GM12875 (cell line): ENCODE results near the gene MVB12A.

Source experiments
- H3K4me3 ChIP-seq: one replicate; pipeline ENCODE4 v1.5.1; 2011; ENCODE audit warnings: low read depth, low read length, control low read depth
- TF ChIP-seq, protein P1 (sequence below): IDR thresholded peaks from 2 replicates; pipeline ENCODE4 v1.5.1; 2011; ENCODE audit warnings: low read depth, mild to moderate bottlenecking, control low read depth, inconsistent platforms, low read length, moderate library complexity, borderline replicate concordance; ENCODE audit not compliant: insufficient read depth

MVB12A gene

DNA sequence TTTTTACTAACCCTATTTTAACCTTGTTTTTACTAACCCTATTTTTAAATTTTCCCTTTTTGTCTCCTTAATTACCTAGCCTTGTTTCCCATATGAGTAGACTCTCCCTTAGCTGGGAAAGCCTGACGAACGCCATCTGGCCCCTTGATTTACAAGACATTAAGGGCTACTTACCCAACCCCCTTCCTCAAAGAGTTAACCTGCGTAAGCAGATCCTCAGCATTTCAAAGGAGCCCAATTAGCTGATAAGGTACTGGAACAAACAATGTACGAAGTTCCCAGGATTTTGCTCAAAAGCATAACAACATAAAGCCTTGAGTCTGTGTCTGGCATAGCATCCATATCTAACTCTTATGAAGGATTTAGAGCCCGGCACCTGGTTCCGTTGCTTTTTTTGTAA is 4.7 kb upstream of the MVB12A start:
- TF ChIP-seq, protein P1, sequence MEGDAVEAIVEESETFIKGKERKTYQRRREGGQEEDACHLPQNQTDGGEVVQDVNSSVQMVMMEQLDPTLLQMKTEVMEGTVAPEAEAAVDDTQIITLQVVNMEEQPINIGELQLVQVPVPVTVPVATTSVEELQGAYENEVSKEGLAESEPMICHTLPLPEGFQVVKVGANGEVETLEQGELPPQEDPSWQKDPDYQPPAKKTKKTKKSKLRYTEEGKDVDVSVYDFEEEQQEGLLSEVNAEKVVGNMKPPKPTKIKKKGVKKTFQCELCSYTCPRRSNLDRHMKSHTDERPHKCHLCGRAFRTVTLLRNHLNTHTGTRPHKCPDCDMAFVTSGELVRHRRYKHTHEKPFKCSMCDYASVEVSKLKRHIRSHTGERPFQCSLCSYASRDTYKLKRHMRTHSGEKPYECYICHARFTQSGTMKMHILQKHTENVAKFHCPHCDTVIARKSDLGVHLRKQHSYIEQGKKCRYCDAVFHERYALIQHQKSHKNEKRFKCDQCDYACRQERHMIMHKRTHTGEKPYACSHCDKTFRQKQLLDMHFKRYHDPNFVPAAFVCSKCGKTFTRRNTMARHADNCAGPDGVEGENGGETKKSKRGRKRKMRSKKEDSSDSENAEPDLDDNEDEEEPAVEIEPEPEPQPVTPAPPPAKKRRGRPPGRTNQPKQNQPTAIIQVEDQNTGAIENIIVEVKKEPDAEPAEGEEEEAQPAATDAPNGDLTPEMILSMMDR = no peak
- H3K4me3 ChIP-seq = no peak overlapping the region

- no peak overlapping the region for H3K4me3 ChIP-seq
Measured at GRCh38 chr19:17418710-17419109, 1.1 kb upstream of the MVB12A start.

GRCh38 chr19:17419154-17419620 is 660 bp upstream of the MVB12A start:
- peak overlapping the region; percentile 57 for H3K4me3 ChIP-seq
- TF ChIP-seq, protein P1 = no peak

More at GRCh38 chr19:17418710-17419109, 1.1 kb upstream of the MVB12A start:
- TF ChIP-seq, protein P1 = no peak

DNA sequence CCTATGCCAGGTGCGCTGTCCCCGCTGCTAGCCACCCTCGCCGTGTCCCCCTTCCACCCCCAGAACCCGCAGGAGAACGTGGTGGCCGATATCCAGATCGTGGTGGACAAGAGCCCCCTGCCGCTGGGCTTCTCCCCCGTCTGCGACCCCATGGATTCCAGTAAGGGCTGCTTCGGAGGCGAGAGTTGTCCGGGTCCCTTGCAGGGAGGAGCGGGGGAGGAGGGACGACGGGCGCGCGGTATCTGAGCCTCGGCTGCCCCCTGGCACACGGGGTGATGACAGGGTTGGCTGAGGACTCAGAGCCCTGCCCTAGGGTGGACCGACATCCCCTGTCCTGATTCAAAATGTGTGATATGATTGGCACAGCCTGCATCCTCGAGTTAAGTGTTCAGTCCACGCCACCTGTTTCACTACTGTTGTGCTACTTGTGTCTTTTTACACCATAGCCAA is 653 bp downstream of the MVB12A start:
- TF ChIP-seq, protein P1 = no peak
- peak overlapping the region; percentile 82 for H3K4me3 ChIP-seq

DNA sequence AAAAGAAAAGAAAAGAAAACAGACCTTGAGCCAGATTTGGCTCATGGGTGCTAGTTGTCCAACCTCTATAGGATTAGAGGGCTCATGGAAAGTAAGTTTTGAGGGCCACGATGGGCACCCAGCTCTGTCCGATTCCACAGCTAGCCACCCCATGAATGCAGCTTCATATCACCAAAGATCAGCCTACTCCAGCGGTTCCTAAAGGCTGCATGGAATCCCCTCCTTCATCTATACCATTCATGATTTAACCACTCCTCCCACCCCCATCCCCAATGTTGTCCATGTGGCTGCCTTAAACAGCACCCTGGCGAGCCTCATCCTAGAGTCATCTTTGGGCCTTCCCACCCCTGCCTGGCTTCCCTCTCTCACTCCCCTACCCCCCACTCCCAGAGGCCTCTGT is 2.1 kb downstream of the MVB12A start:
- H3K4me3 ChIP-seq = no peak overlapping the region
- TF ChIP-seq, protein P1 = no peak

DNA sequence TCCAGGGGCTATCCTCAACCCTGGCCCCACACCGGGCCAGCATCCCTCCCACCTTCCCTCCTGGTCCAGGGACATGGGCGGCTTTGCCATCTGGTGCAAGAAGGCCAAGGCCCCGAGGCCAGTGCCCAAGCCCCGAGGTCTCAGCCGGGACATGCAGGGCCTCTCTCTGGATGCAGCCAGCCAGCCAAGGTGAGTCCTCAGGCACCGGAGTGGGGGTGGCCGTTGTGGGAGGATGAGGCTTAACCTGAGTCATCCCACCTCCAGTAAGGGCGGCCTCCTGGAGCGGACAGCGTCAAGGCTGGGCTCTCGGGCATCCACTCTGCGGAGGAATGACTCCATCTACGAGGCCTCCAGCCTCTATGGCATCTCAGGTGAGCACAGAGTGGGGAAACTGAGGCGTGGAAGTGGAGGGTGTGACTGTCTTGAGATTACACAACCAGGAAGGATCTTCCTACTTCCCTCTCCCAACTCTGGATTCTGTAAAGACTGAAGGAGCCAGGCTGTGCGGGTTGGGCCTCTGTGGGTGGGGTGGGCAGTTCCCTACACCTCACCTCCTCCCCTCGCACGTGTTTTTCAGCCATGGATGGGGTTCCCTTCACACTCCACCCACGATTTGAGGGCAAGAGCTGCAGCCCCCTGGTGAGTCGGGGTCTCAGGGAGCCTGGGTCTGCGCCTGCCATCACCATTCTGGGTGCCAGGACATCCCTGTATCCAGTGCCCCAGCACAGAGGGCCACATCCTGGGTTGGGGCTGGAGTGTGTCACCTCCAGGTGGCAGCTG is 3.8 kb downstream of the MVB12A start:
- TF ChIP-seq, protein P1 = no peak
- H3K4me3 ChIP-seq = no peak overlapping the region

DNA sequence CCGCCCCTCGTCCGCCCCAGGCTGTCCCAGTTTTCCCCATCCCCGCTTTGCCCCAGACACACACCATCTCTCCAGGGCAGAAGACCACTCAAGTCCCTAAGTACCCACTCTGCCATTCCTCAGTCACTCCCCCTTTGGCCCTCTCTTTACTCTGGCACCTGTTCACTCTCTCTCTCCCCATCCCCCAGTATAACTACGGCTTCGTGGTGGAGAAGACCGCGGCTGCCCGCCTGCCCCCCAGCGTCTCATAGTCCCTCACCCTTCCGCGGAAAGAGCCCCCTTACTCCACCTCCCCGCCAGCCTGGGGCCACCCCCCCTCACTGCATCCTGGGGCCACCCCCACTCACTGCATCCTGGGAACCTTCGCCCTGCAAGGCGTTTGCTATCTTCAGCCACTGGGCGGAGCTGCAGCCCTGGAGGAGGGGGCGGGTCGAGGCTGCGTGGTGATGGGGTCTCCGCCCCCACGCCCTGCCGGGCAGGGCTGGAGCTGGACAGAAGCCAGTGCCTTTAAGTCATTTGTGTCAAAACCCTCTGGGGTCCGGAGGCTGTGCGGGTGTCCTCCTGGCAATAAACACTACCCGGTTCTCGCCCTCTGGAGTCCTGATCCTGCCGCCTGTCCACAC is 5.0 kb downstream of the MVB12A start:
- TF ChIP-seq, protein P1 = peak; percentile 51; the same call in 1 of the 2 replicates
- H3K4me3 ChIP-seq = no peak overlapping the region
